H9 (cell line): Measurements from ENCODE around the gene EML5. TPM values are rescaled to one million over a fixed set of nuclear protein-coding genes. Genes with fewer than 3 reads are reported as not detected.

Source experiments
- DNase-seq: peaks from one replicate; pipeline ENCODE4 v3.0.0-alpha.2; 2017
- H2AFZ ChIP-seq: one replicate; pipeline ENCODE4 v1.6.1; 2013; ENCODE audit warnings: mild to moderate bottlenecking, low read length, control low read depth, moderate library complexity
- H2AK5ac ChIP-seq: 2 replicates; pipeline ENCODE4 v1.6.1; 2013; ENCODE audit warnings: low read length, control low read depth, mixed read lengths; ENCODE audit not compliant: insufficient read length
- H2BK120ac ChIP-seq: one replicate; pipeline ENCODE4 v1.6.1; 2013; ENCODE audit warnings: low read depth, mild to moderate bottlenecking, low read length, control low read depth, inconsistent platforms; ENCODE audit not compliant: poor library complexity, severe bottlenecking
- H2BK12ac ChIP-seq: 2 replicates; pipeline ENCODE4 v1.6.1; 2013; ENCODE audit warnings: low read length, control low read depth, mixed read lengths, low read depth; ENCODE audit not compliant: insufficient read length
- H2BK15ac ChIP-seq: 2 replicates; pipeline ENCODE4 v1.6.1; 2013; ENCODE audit warnings: low read depth, low read length, control low read depth
- H2BK20ac ChIP-seq: one replicate; pipeline ENCODE4 v1.6.1; 2013; ENCODE audit warnings: low read depth, mild to moderate bottlenecking, low read length, control low read depth, inconsistent platforms; ENCODE audit not compliant: poor library complexity, severe bottlenecking
- H2BK5ac ChIP-seq: 2 replicates; pipeline ENCODE4 v1.6.1; 2013; ENCODE audit warnings: low read length, control low read depth, mixed read lengths; ENCODE audit not compliant: insufficient read length
- H3K14ac ChIP-seq: 2 replicates; pipeline ENCODE4 v1.6.1; 2013; ENCODE audit warnings: low read length, control low read depth; ENCODE audit not compliant: insufficient read depth
- H3K18ac ChIP-seq: 2 replicates; pipeline ENCODE4 v1.6.1; 2013; ENCODE audit warnings: low read depth, mild to moderate bottlenecking, mixed read lengths, low read length, control low read depth; ENCODE audit not compliant: insufficient read length
- H3K23ac ChIP-seq: 2 replicates; pipeline ENCODE4 v1.6.1; 2013; ENCODE audit warnings: low read length, control low read depth, mixed read lengths, low read depth; ENCODE audit not compliant: insufficient read length
- H3K23me2 ChIP-seq: 2 replicates; pipeline ENCODE4 v1.6.1; 2013; ENCODE audit warnings: low read depth, mild to moderate bottlenecking, mixed read lengths, low read length, control low read depth; ENCODE audit not compliant: insufficient read length, poor library complexity, severe bottlenecking
- H3K27ac ChIP-seq: 2 replicates; pipeline ENCODE4 v1.5.1; 2013; ENCODE audit warnings: low read length, control low read depth, mixed read lengths, low read depth; ENCODE audit not compliant: insufficient read length
- H3K27me3 ChIP-seq: 2 replicates; pipeline ENCODE4 v1.6.1; 2013; ENCODE audit warnings: low read length, control low read depth, inconsistent platforms; ENCODE audit not compliant: insufficient read depth
- H3K4ac ChIP-seq: 2 replicates; pipeline ENCODE4 v1.6.1; 2013; ENCODE audit warnings: low read depth, mild to moderate bottlenecking, control low read depth, inconsistent platforms, low read length, moderate library complexity
- H3K4me1 ChIP-seq: 2 replicates; pipeline ENCODE4 v1.6.1; 2013; ENCODE audit warnings: low read length, control low read depth, inconsistent platforms; ENCODE audit not compliant: insufficient read depth
- H3K4me2 ChIP-seq: 2 replicates; pipeline ENCODE4 v1.6.1; 2013; ENCODE audit warnings: low read length, control low read depth, mixed read lengths; ENCODE audit not compliant: insufficient read length, insufficient read depth
- H3K56ac ChIP-seq: 2 replicates; pipeline ENCODE4 v1.6.1; 2013; ENCODE audit warnings: low read depth, mild to moderate bottlenecking, mixed read lengths, low read length, control low read depth; ENCODE audit not compliant: insufficient read length
- H3K79me1 ChIP-seq: 2 replicates; pipeline ENCODE4 v1.6.1; 2013; ENCODE audit warnings: low read depth, mild to moderate bottlenecking, moderate library complexity, low read length, control low read depth, inconsistent platforms; ENCODE audit not compliant: insufficient read depth, poor library complexity, severe bottlenecking
- H3K79me2 ChIP-seq: 2 replicates; pipeline ENCODE4 v1.6.1; 2013; ENCODE audit warnings: low read length, control low read depth, inconsistent platforms; ENCODE audit not compliant: insufficient read depth
- H3K9ac ChIP-seq: 2 replicates; pipeline ENCODE4 v1.6.1; 2013; ENCODE audit warnings: low read length, control low read depth, mixed read lengths; ENCODE audit not compliant: insufficient read length; ENCODE audit errors: extremely low read depth
- H3K9me3 ChIP-seq: one replicate; pipeline ENCODE4 v1.6.1; 2013; ENCODE audit warnings: low read depth, low read length, inconsistent platforms; ENCODE audit not compliant: control insufficient read depth
- H3T11ph ChIP-seq: one replicate; pipeline ENCODE4 v1.6.1; 2013; ENCODE audit warnings: mild to moderate bottlenecking, low read length, control low read depth, inconsistent platforms
- H4K20me1 ChIP-seq: one replicate; pipeline ENCODE4 v1.6.1; 2013; ENCODE audit not compliant: control insufficient read depth, insufficient read length, insufficient read depth
- H4K5ac ChIP-seq: 2 replicates; pipeline ENCODE4 v1.6.1; 2013; ENCODE audit warnings: low read depth, mild to moderate bottlenecking, mixed read lengths, low read length, control low read depth; ENCODE audit not compliant: insufficient read length
- H4K8ac ChIP-seq: replicated peaks from 2 replicates; pipeline ENCODE4 v1.6.1; 2013; ENCODE audit warnings: low read length, control low read depth, mixed read lengths, low read depth; ENCODE audit not compliant: insufficient read length
- H4K91ac ChIP-seq: 2 replicates; pipeline ENCODE4 v1.6.1; 2013; ENCODE audit warnings: low read depth, mild to moderate bottlenecking, moderate library complexity, mixed read lengths, low read length, control low read depth; ENCODE audit not compliant: insufficient read length
- H3K27ac Mint-ChIP-seq, 3 experiments: 2 replicates in 2 of 3; 3 replicates in 1 of 3; pipeline ENCODE4 v1.8.0; 2020 to 2021; ENCODE audit warnings: mixed read lengths in 3 of 3, mild to moderate bottlenecking in 1 of 3, moderate library complexity in 1 of 3
- H3K27me3 Mint-ChIP-seq: 2 replicates; pipeline ENCODE4 v1.8.0; 2021; ENCODE audit warnings: low read depth, mild to moderate bottlenecking, moderate library complexity, mixed read lengths
- H3K36me3 Mint-ChIP-seq, 3 experiments: 2 replicates in 2 of 3; 3 replicates in 1 of 3; pipeline ENCODE4 v1.8.0; 2020 to 2021; ENCODE audit warnings: low read depth in 3 of 3, mixed read lengths in 3 of 3; ENCODE audit not compliant: insufficient read depth in 1 of 3
- H3K4me1 Mint-ChIP-seq, 2 experiments: 2 replicates each; pipeline ENCODE4 v1.8.0; 2020; ENCODE audit warnings: mixed read lengths in 2 of 2
- H3K4me3 Mint-ChIP-seq, 2 experiments: 2 replicates in 1 of 2; 3 replicates in 1 of 2; pipeline ENCODE4 v1.8.0; 2020 to 2021; ENCODE audit warnings: mild to moderate bottlenecking in 2 of 2, mixed read lengths in 2 of 2, moderate library complexity in 1 of 2
- H3K9me3 Mint-ChIP-seq, 2 experiments: 2 replicates in 1 of 2; 3 replicates in 1 of 2; pipeline ENCODE4 v1.8.0; 2020; ENCODE audit warnings: mild to moderate bottlenecking in 2 of 2, mixed read lengths in 2 of 2, moderate library complexity in 1 of 2
- total RNA-seq: library from RNA; stranded (reverse); gene quantifications from 2 replicates; pipeline ENCODE4 v1.2.1, GENCODE V29; 2021
- TF ChIP-seq, protein P1 (sequence below): fragments of 200-600 bp; sonication (generic); conservative IDR thresholded peaks from 3 replicates; pipeline ENCODE4 v1.8.0; 2021; ENCODE audit warnings: antibody characterized with exemption, mild to moderate bottlenecking

The EML5 gene
- total RNA-seq, 1 experiment from 2014 or later: 0.81 TPM

DNA sequence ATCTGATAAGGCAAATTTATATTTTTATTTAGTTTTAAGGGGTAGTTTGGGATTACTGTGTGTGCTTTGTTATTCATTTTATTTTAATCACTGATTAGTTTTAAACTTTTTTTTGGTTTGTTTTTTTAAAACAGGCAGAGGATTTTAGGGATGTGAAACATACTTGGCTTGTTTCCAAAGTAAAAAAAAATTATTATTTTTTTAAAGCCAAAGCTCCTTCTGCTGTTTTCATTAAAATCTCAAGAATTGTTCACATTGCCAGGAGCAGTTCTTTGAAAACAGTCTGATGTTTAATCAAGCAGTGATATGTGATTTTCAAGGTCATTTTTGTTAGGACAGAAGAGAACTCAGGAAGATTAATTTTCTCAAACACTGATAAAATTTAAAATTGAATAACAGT is 42.9 kb upstream of the EML5 start:
- no peak overlapping the region for H3K4ac ChIP-seq
- H3K4me2 ChIP-seq: no peak overlapping the region
- H3K23ac ChIP-seq: no peak overlapping the region

More for the DNA sequence above, 42.9 kb upstream of the EML5 start:
- Mint-ChIP-seq H3K9me3 (peaks cover 0 to 2% of the 10 kb centered on the region in 2 experiments; a peak in 2 of 5 replicates), H3K4me1 (peaks cover 2 to 9% of the 10 kb centered on the region in 2 experiments; a peak in 2 of 4 replicates), H3K27me3 (no peaks in the 10 kb centered on the region), H3K4me3 (no peak overlapping the region), H3K27ac (no peak overlapping the region), H3K36me3 (peaks cover 5 to 10% (median 5%) of the 10 kb centered on the region in 3 experiments; a peak in 6 of 7 replicates)
- no peaks in the 10 kb centered on the region for H3K79me1 ChIP-seq
- no peak overlapping the region for H3K56ac ChIP-seq
- H2BK15ac ChIP-seq: no peak overlapping the region
- H3K4me1 ChIP-seq: no peaks in the 10 kb centered on the region
- no peak overlapping the region for H2AFZ ChIP-seq
- H2AK5ac ChIP-seq: no peak overlapping the region
- no peaks in the 10 kb centered on the region for H3K23me2 ChIP-seq
- no peak overlapping the region for H3K9ac ChIP-seq
- no peaks in the 10 kb centered on the region for H3K79me2 ChIP-seq
- H4K5ac ChIP-seq: no peak overlapping the region
- no peak overlapping the region for H2BK5ac ChIP-seq
- no peak for DNase-seq
- no peak overlapping the region for H3K14ac ChIP-seq
- no peak overlapping the region for H2BK12ac ChIP-seq
- no peak overlapping the region for H2BK120ac ChIP-seq
- no peaks in the 10 kb centered on the region for H3K27me3 ChIP-seq
- no peak overlapping the region for H3K27ac ChIP-seq
- H4K91ac ChIP-seq: no peak overlapping the region
- TF ChIP-seq, protein P1, sequence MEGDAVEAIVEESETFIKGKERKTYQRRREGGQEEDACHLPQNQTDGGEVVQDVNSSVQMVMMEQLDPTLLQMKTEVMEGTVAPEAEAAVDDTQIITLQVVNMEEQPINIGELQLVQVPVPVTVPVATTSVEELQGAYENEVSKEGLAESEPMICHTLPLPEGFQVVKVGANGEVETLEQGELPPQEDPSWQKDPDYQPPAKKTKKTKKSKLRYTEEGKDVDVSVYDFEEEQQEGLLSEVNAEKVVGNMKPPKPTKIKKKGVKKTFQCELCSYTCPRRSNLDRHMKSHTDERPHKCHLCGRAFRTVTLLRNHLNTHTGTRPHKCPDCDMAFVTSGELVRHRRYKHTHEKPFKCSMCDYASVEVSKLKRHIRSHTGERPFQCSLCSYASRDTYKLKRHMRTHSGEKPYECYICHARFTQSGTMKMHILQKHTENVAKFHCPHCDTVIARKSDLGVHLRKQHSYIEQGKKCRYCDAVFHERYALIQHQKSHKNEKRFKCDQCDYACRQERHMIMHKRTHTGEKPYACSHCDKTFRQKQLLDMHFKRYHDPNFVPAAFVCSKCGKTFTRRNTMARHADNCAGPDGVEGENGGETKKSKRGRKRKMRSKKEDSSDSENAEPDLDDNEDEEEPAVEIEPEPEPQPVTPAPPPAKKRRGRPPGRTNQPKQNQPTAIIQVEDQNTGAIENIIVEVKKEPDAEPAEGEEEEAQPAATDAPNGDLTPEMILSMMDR: no peak
- no peak overlapping the region for H4K8ac ChIP-seq
- H2BK20ac ChIP-seq: no peak overlapping the region
- no peaks in the 10 kb centered on the region for H3K9me3 ChIP-seq
- no peak overlapping the region for H3T11ph ChIP-seq
- H4K20me1 ChIP-seq: no peaks in the 10 kb centered on the region
- H3K18ac ChIP-seq: no peak overlapping the region
